ENCODE measurements around the gene ROBO2. TPM values are rescaled to one million over a fixed set of nuclear protein-coding genes. Genes with fewer than 3 reads are reported as not detected.

The ROBO2 gene
- polyA plus RNA-seq, 1 of the 3 experiments (the other 2 are of a cell fraction), result not detected

GRCh38 chr3:77188210-77188609 lies 148.3 kb downstream of the ROBO2 start:
- CTCF ChIA-PET, result interaction anchor here (0.6 kb wide), 1 partner anchor 663 kb away, joined by 3 read pairs; no protein-coding TSS in a partner anchor
- Histone ChIP-seq H4K20me1 (ENCODE audit: insufficient read depth) (no peaks in the 10 kb centered on the region), H3K4me1 (ENCODE audit: control insufficient read depth in 1 of 2, insufficient read depth in 2 of 2, low read depth in 1 of 2, low read length in 1 of 2) (no peaks in the 10 kb centered on the region), H3K4me2 (no peak overlapping the region), H3K9me3 (no peaks in the 10 kb centered on the region), H3K27me3 (ENCODE audit: insufficient read depth) (no peaks in the 10 kb centered on the region), H3K4me3 (ENCODE audit: low read depth in 2 of 2, low read length in 1 of 2) (no peak overlapping the region), H3K9me2 (no peaks in the 10 kb centered on the region), H3K27ac (ENCODE audit: low read depth in 2 of 2, low read length in 1 of 2) (no peak overlapping the region), H2AFZ (ENCODE audit: low read depth) (no peak overlapping the region), H3K9ac (no peak overlapping the region), H3F3A (replicated peaks; ENCODE audit: insufficient read depth) (no peaks in the 10 kb centered on the region), H3K36me3 (replicated peaks in 1 of 2; ENCODE audit: control insufficient read depth in 1 of 2, insufficient read depth in 2 of 2, low read length in 1 of 2) (no peaks in the 10 kb centered on the region), H3K79me2 (ENCODE audit: insufficient read depth) (no peaks in the 10 kb centered on the region)
- no peak for DNase-seq
- TF ChIP-seq EZH2phosphoT487 (IDR thresholded peaks at IDR 0.05; ENCODE audit: borderline replicate concordance, low read depth) (no peak), RXRA (IDR thresholded peaks at IDR 0.05; ENCODE audit: borderline replicate concordance, low read depth) (no peak), FOXJ3 (CRISPR knock-in tag; IDR thresholded peaks at IDR 0.05) (no peak), EP300 (IDR thresholded peaks at IDR 0.05; ENCODE audit: borderline replicate concordance in 1 of 2, low read depth in 1 of 2, low read length in 1 of 2) (no peak), TAF1 (IDR thresholded peaks at IDR 0.05; ENCODE audit: borderline replicate concordance, low read depth, low read length) (no peak), NRF1 (IDR thresholded peaks at IDR 0.05; ENCODE audit: low read depth, low read length) (no peak), RFX5 (IDR thresholded peaks at IDR 0.05; ENCODE audit: low read length) (no peak), ELF1 (IDR thresholded peaks at IDR 0.05) (no peak), YY1 (IDR thresholded peaks at IDR 0.05; ENCODE audit: low read depth) (no peak), REST (IDR thresholded peaks at IDR 0.05; ENCODE audit: low read depth, low read length) (no peak), USF2 (IDR thresholded peaks at IDR 0.05; ENCODE audit: borderline replicate concordance, low read depth, low read length) (no peak), TEAD4 (IDR thresholded peaks at IDR 0.05; ENCODE audit: borderline replicate concordance, insufficient read depth) (no peak), MEF2A (IDR thresholded peaks at IDR 0.05; ENCODE audit: borderline replicate concordance, low read depth) (no peak), RAD21 (IDR thresholded peaks at IDR 0.05; ENCODE audit: low read length) (no peak), FOSL2 (IDR thresholded peaks at IDR 0.05; ENCODE audit: borderline replicate concordance, low read depth) (no peak), FOXM1 (IDR thresholded peaks at IDR 0.05; ENCODE audit: low read depth) (no peak), JUND (IDR thresholded peaks at IDR 0.05) (no peak), GABPA (IDR thresholded peaks at IDR 0.05; ENCODE audit: low read depth) (no peak), MXI1 (IDR thresholded peaks at IDR 0.05; ENCODE audit: low read depth, low read length) (no peak)
- POLR2A ChIA-PET, result no interaction called here
- 33% methylated on average over 2 of the region's 2 CpGs for WGBS (ENCODE audit: low lambda C conversion rate)

Data from SK-N-SH (cell line).